GM12874 (cell line): ENCODE measurements around the gene DISC1.

Experiments used
- CTCF ChIP-seq: IDR thresholded peaks from 2 replicates; pipeline ENCODE4 v1.5.1; 2011; ENCODE audit warnings: low read depth, mild to moderate bottlenecking, control low read depth, low read length, moderate library complexity; ENCODE audit not compliant: insufficient read depth

Gene DISC1

GRCh38 chr1:231933711-231934626, 307.4 kb downstream of the DISC1 start:
- no peak for TF ChIP-seq CTCF

GRCh38 chr1:231934797-231935196, 308.2 kb downstream of the DISC1 start:
- no peak for TF ChIP-seq CTCF

GRCh38 chr1:231935856-231936255, 309.3 kb downstream of the DISC1 start:
- TF ChIP-seq CTCF, result no peak

GRCh38 chr1:231936983-231937775, 310.6 kb downstream of the DISC1 start:
- TF ChIP-seq CTCF, result no peak

- no peak for TF ChIP-seq CTCF
These were observed 311.6 kb downstream of the DISC1 start for GRCh38 chr1:231938211-231938610.

GRCh38 chr1:231938711-231939110, 312.1 kb downstream of the DISC1 start:
- no peak for TF ChIP-seq CTCF

- TF ChIP-seq CTCF, result no peak
These were observed 312.5 kb downstream of the DISC1 start for GRCh38 chr1:231939118-231939517.
